ENCODE data around the gene ABR. TPM values are rescaled to one million over a fixed set of nuclear protein-coding genes. Genes with fewer than 3 reads are reported as not detected.

The ABR gene
- total and polyA plus RNA-seq, 4 donors: 2.7 to 12.9 (median 6.8) TPM

DNA sequence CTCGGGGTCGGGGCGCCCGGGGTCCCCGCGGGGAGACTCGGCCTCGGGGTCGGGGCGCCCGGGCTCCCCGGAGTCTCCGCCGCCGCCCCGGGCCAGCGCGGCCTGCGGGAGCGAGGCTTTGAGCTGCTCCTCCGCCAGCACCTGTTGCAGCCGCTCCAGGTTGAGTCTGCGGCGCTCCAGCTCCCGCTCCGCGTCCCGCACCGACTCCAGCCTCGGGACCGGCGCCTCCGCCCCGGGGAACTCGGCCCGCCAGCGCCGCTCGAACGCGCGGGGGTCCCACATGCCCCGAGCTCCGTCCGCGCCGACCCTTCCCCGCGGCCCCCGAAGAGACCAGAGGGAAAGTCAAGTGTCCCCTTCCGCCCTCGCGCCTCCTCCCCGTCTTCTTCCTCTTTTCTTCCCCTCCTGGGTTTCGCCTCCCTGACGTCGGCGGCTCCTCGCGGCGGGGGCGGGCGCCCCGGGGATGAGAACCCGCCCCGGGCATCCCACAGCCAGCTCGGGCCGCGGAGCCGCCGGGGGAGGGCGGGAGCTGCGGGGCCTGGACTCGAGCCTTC, 49.6 kb upstream of the ABR start:
- WGBS: 1% methylated on average over 74 of the region's 74 CpGs
- peak overlapping the region in 1 of 2 donors; percentile 20 for H3K27ac ChIP-seq (ENCODE audit: low read depth in 1 of 2, low read length in 2 of 2)
- H3K9me3 ChIP-seq (ENCODE audit: control insufficient read depth in 4 of 4, low read length in 3 of 4): no peaks in the 10 kb centered on the region
- H3K36me3 ChIP-seq (ENCODE audit: control insufficient read depth in 4 of 4, insufficient read depth in 3 of 4, low read depth in 1 of 4, low read length in 3 of 4): no peaks in the 10 kb centered on the region
- no peak overlapping the region for H3K9ac ChIP-seq (ENCODE audit: low read depth in 1 of 2, low read length in 2 of 2)
- peaks cover 2 to 9% (median 5%) of the 10 kb centered on the region in 4 donors for H3K27me3 ChIP-seq (ENCODE audit: control insufficient read depth in 4 of 4, insufficient read depth in 4 of 4, low read length in 3 of 4)
- TF ChIP-seq GABPA (IDR thresholded peaks at IDR 0.05 in 1 of 2, conservative IDR thresholded peaks at IDR 0.05 in 1 of 2) (no peak), NR2F2 (IDR thresholded peaks at IDR 0.05) (no peak), RXRA (IDR thresholded peaks at IDR 0.05) (no peak), HNF4A (conservative IDR thresholded peaks at IDR 0.05) (no peak), FOXA2 (IDR thresholded peaks at IDR 0.05) (no peak), JUND (IDR thresholded peaks at IDR 0.05) (no peak), TAF1 (conservative IDR thresholded peaks at IDR 0.05) (no peak), HNF4G (IDR thresholded peaks at IDR 0.05) (no peak), RAD21 (IDR thresholded peaks at IDR 0.05) (no peak)
- TF ChIP-seq, protein P1, sequence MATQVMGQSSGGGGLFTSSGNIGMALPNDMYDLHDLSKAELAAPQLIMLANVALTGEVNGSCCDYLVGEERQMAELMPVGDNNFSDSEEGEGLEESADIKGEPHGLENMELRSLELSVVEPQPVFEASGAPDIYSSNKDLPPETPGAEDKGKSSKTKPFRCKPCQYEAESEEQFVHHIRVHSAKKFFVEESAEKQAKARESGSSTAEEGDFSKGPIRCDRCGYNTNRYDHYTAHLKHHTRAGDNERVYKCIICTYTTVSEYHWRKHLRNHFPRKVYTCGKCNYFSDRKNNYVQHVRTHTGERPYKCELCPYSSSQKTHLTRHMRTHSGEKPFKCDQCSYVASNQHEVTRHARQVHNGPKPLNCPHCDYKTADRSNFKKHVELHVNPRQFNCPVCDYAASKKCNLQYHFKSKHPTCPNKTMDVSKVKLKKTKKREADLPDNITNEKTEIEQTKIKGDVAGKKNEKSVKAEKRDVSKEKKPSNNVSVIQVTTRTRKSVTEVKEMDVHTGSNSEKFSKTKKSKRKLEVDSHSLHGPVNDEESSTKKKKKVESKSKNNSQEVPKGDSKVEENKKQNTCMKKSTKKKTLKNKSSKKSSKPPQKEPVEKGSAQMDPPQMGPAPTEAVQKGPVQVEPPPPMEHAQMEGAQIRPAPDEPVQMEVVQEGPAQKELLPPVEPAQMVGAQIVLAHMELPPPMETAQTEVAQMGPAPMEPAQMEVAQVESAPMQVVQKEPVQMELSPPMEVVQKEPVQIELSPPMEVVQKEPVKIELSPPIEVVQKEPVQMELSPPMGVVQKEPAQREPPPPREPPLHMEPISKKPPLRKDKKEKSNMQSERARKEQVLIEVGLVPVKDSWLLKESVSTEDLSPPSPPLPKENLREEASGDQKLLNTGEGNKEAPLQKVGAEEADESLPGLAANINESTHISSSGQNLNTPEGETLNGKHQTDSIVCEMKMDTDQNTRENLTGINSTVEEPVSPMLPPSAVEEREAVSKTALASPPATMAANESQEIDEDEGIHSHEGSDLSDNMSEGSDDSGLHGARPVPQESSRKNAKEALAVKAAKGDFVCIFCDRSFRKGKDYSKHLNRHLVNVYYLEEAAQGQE (IDR thresholded peaks at IDR 0.05): no peak
- TF ChIP-seq, protein P2, sequence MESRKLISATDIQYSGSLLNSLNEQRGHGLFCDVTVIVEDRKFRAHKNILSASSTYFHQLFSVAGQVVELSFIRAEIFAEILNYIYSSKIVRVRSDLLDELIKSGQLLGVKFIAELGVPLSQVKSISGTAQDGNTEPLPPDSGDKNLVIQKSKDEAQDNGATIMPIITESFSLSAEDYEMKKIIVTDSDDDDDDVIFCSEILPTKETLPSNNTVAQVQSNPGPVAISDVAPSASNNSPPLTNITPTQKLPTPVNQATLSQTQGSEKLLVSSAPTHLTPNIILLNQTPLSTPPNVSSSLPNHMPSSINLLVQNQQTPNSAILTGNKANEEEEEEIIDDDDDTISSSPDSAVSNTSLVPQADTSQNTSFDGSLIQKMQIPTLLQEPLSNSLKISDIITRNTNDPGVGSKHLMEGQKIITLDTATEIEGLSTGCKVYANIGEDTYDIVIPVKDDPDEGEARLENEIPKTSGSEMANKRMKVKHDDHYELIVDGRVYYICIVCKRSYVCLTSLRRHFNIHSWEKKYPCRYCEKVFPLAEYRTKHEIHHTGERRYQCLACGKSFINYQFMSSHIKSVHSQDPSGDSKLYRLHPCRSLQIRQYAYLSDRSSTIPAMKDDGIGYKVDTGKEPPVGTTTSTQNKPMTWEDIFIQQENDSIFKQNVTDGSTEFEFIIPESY (IDR thresholded peaks at IDR 0.05): no peak
- TF ChIP-seq, protein P3, sequence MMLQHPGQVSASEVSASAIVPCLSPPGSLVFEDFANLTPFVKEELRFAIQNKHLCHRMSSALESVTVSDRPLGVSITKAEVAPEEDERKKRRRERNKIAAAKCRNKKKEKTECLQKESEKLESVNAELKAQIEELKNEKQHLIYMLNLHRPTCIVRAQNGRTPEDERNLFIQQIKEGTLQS (IDR thresholded peaks at IDR 0.05): no peak
- H3K4me1 ChIP-seq (ENCODE audit: control insufficient read depth in 4 of 4, insufficient read depth in 4 of 4, low read length in 3 of 4): peaks cover 0 to 12% (median 11%) of the 10 kb centered on the region in 4 donors
- peak overlapping the region in 1 of 3 donors; percentile 51 for H3K4me3 ChIP-seq (ENCODE audit: low read depth in 1 of 3, low read length in 3 of 3)
- peak; percentile 40 for DNase-seq (ENCODE audit: low spot score)

DNA sequence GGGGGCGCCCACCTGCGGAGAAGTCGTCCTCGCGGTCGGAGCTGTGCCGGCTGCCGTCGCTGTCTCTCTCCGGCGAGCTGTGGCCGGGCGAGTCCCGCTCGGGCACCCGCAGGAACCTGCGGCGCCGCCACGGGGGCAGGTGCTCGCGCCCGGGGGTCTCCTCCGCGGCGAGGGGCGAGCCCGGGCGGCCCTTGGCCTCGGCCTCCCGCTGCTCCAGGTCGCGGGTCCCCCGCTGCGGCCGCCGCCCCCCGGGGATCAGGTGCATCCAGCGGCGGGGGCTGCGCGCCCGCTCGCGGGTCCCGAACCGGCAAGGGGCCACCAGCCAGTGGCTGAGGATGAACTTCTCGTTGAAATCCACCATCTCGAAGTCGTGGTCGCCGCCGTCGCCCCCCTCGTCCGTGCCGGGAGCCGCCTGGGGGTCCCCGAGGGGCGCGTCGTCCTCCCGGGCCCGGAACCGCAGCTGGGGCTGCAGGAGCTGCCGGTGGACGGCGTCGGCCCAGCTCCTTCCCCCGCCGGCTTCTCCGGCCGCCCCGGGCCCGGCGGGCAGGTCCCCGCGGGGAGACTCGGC, 49.1 kb upstream of the ABR start:
- Histone ChIP-seq H3K27ac (ENCODE audit: low read depth in 1 of 2, low read length in 2 of 2) (no peak overlapping the region), H3K4me3 (ENCODE audit: low read depth in 1 of 3, low read length in 3 of 3) (peak overlapping the region in 1 of 3 donors; percentile 51), H3K27me3 (ENCODE audit: control insufficient read depth in 4 of 4, insufficient read depth in 4 of 4, low read length in 3 of 4) (peaks cover 2 to 9% (median 5%) of the 10 kb centered on the region in 4 donors), H3K36me3 (ENCODE audit: control insufficient read depth in 4 of 4, insufficient read depth in 3 of 4, low read depth in 1 of 4, low read length in 3 of 4) (no peaks in the 10 kb centered on the region), H3K9me3 (ENCODE audit: control insufficient read depth in 4 of 4, low read length in 3 of 4) (no peaks in the 10 kb centered on the region), H3K4me1 (ENCODE audit: control insufficient read depth in 4 of 4, insufficient read depth in 4 of 4, low read length in 3 of 4) (peaks cover 0 to 12% (median 11%) of the 10 kb centered on the region in 4 donors), H3K9ac (ENCODE audit: low read depth in 1 of 2, low read length in 2 of 2) (no peak overlapping the region)
- TF ChIP-seq, protein P2 (IDR thresholded peaks at IDR 0.05): no peak
- TF ChIP-seq RXRA (IDR thresholded peaks at IDR 0.05) (no peak), GABPA (IDR thresholded peaks at IDR 0.05 in 1 of 2, conservative IDR thresholded peaks at IDR 0.05 in 1 of 2) (no peak), FOXA2 (IDR thresholded peaks at IDR 0.05) (no peak), SP1 (IDR thresholded peaks at IDR 0.05) (no peak), HNF4G (IDR thresholded peaks at IDR 0.05) (no peak), JUND (IDR thresholded peaks at IDR 0.05) (no peak), YY1 (IDR thresholded peaks at IDR 0.05) (no peak), FOXA1 (IDR thresholded peaks at IDR 0.05) (no peak), EGR1 (IDR thresholded peaks at IDR 0.05; ENCODE audit: low read depth in 2 of 2) (no peak), TAF1 (conservative IDR thresholded peaks at IDR 0.05) (no peak)
- TF ChIP-seq, protein P4, sequence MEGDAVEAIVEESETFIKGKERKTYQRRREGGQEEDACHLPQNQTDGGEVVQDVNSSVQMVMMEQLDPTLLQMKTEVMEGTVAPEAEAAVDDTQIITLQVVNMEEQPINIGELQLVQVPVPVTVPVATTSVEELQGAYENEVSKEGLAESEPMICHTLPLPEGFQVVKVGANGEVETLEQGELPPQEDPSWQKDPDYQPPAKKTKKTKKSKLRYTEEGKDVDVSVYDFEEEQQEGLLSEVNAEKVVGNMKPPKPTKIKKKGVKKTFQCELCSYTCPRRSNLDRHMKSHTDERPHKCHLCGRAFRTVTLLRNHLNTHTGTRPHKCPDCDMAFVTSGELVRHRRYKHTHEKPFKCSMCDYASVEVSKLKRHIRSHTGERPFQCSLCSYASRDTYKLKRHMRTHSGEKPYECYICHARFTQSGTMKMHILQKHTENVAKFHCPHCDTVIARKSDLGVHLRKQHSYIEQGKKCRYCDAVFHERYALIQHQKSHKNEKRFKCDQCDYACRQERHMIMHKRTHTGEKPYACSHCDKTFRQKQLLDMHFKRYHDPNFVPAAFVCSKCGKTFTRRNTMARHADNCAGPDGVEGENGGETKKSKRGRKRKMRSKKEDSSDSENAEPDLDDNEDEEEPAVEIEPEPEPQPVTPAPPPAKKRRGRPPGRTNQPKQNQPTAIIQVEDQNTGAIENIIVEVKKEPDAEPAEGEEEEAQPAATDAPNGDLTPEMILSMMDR (IDR thresholded peaks at IDR 0.05; ENCODE audit: low read depth, low read length, missing input control): no peak
- TF ChIP-seq, protein P5, sequence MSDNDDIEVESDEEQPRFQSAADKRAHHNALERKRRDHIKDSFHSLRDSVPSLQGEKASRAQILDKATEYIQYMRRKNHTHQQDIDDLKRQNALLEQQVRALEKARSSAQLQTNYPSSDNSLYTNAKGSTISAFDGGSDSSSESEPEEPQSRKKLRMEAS (IDR thresholded peaks at IDR 0.05): no peak
- TF ChIP-seq, protein P3 (IDR thresholded peaks at IDR 0.05): no peak
- no peak for DNase-seq (ENCODE audit: low spot score)
- 2% methylated on average over 79 of the region's 79 CpGs for WGBS

All from liver (tissue), 9 donors.